Fibroblast of lung (primary cell): ENCODE measurements around the gene IFT122. TPM values are rescaled to one million over a fixed set of nuclear protein-coding genes. Genes with fewer than 3 reads are reported as not detected.

Source experiments
- DNase-seq, 2 donors: peaks; one replicate each; pipeline versions ENCODE4 v3.0.0 to v3.0.0-alpha.2; 2010; ENCODE audit warnings: low read depth in 2 of 2
- H2AFZ ChIP-seq: 2 replicates; pipeline ENCODE4 v1.5.1; 2012; ENCODE audit warnings: low read length, control low read depth, inconsistent platforms
- H3K27ac ChIP-seq: 2 replicates; pipeline ENCODE4 v1.5.1; 2011; ENCODE audit warnings: low read length, control low read depth; ENCODE audit not compliant: insufficient read depth
- H3K27me3 ChIP-seq: 2 replicates; pipeline ENCODE4 v1.5.1; 2011; ENCODE audit warnings: mild to moderate bottlenecking, low read length; ENCODE audit not compliant: control insufficient read depth, insufficient read depth
- H3K36me3 ChIP-seq: 2 replicates; pipeline ENCODE4 v1.5.1; 2011; ENCODE audit warnings: low read length; ENCODE audit not compliant: control insufficient read depth, insufficient read depth
- H3K4me1 ChIP-seq: 2 replicates; pipeline ENCODE4 v1.5.1; 2011; ENCODE audit warnings: low read length; ENCODE audit not compliant: control insufficient read depth, insufficient read depth; ENCODE audit errors: extremely low read depth
- H3K4me2 ChIP-seq: 2 replicates; pipeline ENCODE4 v1.5.1; 2011; ENCODE audit warnings: low read length, control low read depth; ENCODE audit not compliant: insufficient read depth; ENCODE audit errors: extremely low read depth
- H3K4me3 ChIP-seq, 4 experiments: fragments of 200-600 bp in 1 of 4; sonication (generic) in 1 of 4; replicated peaks in 1 of 4; 2 replicates each; pipeline ENCODE4 v1.5.1; 2011 to 2016; ENCODE audit warnings: low read length in 4 of 4, low read depth in 3 of 4, mild to moderate bottlenecking in 3 of 4, control low read depth in 2 of 4, inconsistent platforms in 1 of 4, mixed read lengths in 1 of 4; ENCODE audit not compliant: insufficient read depth in 1 of 4; ENCODE audit errors: control extremely low read depth in 1 of 4
- H3K79me2 ChIP-seq: 2 replicates; pipeline ENCODE4 v1.5.1; 2012; ENCODE audit warnings: mild to moderate bottlenecking, low read length, inconsistent platforms; ENCODE audit not compliant: control insufficient read depth, insufficient read depth
- H3K9ac ChIP-seq: 2 replicates; pipeline ENCODE4 v1.5.1; 2011; ENCODE audit warnings: mild to moderate bottlenecking, low read length, control low read depth; ENCODE audit not compliant: insufficient read depth
- H3K9me3 ChIP-seq: 2 replicates; pipeline ENCODE4 v1.5.1; 2012; ENCODE audit warnings: low read depth, low read length; ENCODE audit not compliant: control insufficient read depth, insufficient read depth
- H4K20me1 ChIP-seq: 2 replicates; pipeline ENCODE4 v1.5.1; 2011; ENCODE audit warnings: low read length; ENCODE audit not compliant: control insufficient read depth, insufficient read depth; ENCODE audit errors: extremely low read depth
- CTCF ChIP-seq, 2 donors: IDR thresholded peaks in 1 of 2; conservative IDR thresholded peaks in 1 of 2; 1 replicate in 1 of 2; 2 replicates in 1 of 2; pipeline ENCODE4 v1.5.1; 2011 to 2012; ENCODE audit warnings: low read length in 2 of 2, control low read depth in 1 of 2, inconsistent platforms in 1 of 2, low read depth in 1 of 2, mild to moderate bottlenecking in 1 of 2
- EZH2 ChIP-seq: IDR thresholded peaks from 2 replicates; pipeline ENCODE4 v1.5.1; 2012; ENCODE audit warnings: low read length, control low read depth, mild to moderate bottlenecking; ENCODE audit errors: missing control alignments
- polyA plus RNA-seq, 2 donors: library from polyadenylated mRNA; depleted of rRNA in 1 of 2; stranded (reverse) in 1 of 2; unstranded in 1 of 2; fragments of >200 nt; gene quantifications; 2 replicates each; pipeline ENCODE4 v1.2.1, GENCODE V29; 2011 to 2012; ENCODE audit warnings: missing spikeins in 1 of 2
- total RNA-seq: library from RNA; depleted of rRNA; stranded (reverse); fragments of >200 nt; gene quantifications from 2 replicates; pipeline ENCODE4 v1.2.1, GENCODE V29; 2014

The IFT122 gene
- total and polyA plus RNA-seq, 2 donors (not counting 1 experiment from before 2014, with no cell fraction given): 13.2 to 27.2 TPM

- peaks cover 3% of the 10 kb centered on the region for H3K4me1 ChIP-seq
- no peaks in the 10 kb centered on the region for H3K9me3 ChIP-seq
- no peak overlapping the region for H2AFZ ChIP-seq
- TF ChIP-seq EZH2: no peak
- TF ChIP-seq CTCF (conservative IDR thresholded peaks at IDR 0.05 in 1 of 2, IDR thresholded peaks at IDR 0.05 in 1 of 2; ENCODE audit: low read depth in 1 of 2, low read length in 2 of 2): no peak
- no peaks in the 10 kb centered on the region for H3K36me3 ChIP-seq
- no peak overlapping the region for H3K9ac ChIP-seq
- no peak overlapping the region for H3K4me2 ChIP-seq
- no peak overlapping the region for H3K27ac ChIP-seq
- DNase-seq: no peak
- H4K20me1 ChIP-seq: no peaks in the 10 kb centered on the region
- no peaks in the 10 kb centered on the region for H3K27me3 ChIP-seq
- H3K79me2 ChIP-seq: no peaks in the 10 kb centered on the region
- H3K4me3 ChIP-seq: no peak overlapping the region
These were observed 91.7 kb downstream of the IFT122 start for GRCh38 chr3:129531699-129532098.

- no peak for DNase-seq
- Histone ChIP-seq H3K4me3 (no peak overlapping the region), H3K27ac (no peak overlapping the region), H4K20me1 (no peaks in the 10 kb centered on the region), H2AFZ (no peak overlapping the region), H3K27me3 (no peaks in the 10 kb centered on the region), H3K9ac (no peak overlapping the region), H3K4me2 (no peak overlapping the region), H3K9me3 (no peaks in the 10 kb centered on the region), H3K79me2 (no peaks in the 10 kb centered on the region), H3K36me3 (no peaks in the 10 kb centered on the region), H3K4me1 (peaks cover 3% of the 10 kb centered on the region)
- TF ChIP-seq CTCF (conservative IDR thresholded peaks at IDR 0.05 in 1 of 2, IDR thresholded peaks at IDR 0.05 in 1 of 2; ENCODE audit: low read depth in 1 of 2, low read length in 2 of 2) (no peak), EZH2 (no peak)
These were observed 92.2 kb downstream of the IFT122 start for GRCh38 chr3:129532261-129532660.

- H3K4me3 ChIP-seq: no peak overlapping the region
- DNase-seq: no peak
- no peaks in the 10 kb centered on the region for H4K20me1 ChIP-seq
- H3K27ac ChIP-seq: no peak overlapping the region
- H3K4me2 ChIP-seq: no peak overlapping the region
- H3K36me3 ChIP-seq: no peaks in the 10 kb centered on the region
- no peaks in the 10 kb centered on the region for H3K9me3 ChIP-seq
- H3K4me1 ChIP-seq: peaks cover 3% of the 10 kb centered on the region
- H3K27me3 ChIP-seq: no peaks in the 10 kb centered on the region
- no peak for TF ChIP-seq CTCF (conservative IDR thresholded peaks at IDR 0.05 in 1 of 2, IDR thresholded peaks at IDR 0.05 in 1 of 2; ENCODE audit: low read depth in 1 of 2, low read length in 2 of 2)
- TF ChIP-seq EZH2: no peak
- H3K79me2 ChIP-seq: no peaks in the 10 kb centered on the region
- H3K9ac ChIP-seq: no peak overlapping the region
- H2AFZ ChIP-seq: no peak overlapping the region
These were observed 93.4 kb downstream of the IFT122 start for GRCh38 chr3:129533406-129533805.
